SK-N-SH treated with all-trans-retinoic acid at 6 μM for 48 hours (cell line): Measurements from ENCODE around the gene FBXO38.

ENCODE experiments used
- ATAC-seq: fragments of 200-7000 bp; cut with Tn5 transposase; 3 replicates; pipeline ENCODE4 v1.9.1; 2020; ENCODE audit warnings: mild to moderate bottlenecking, moderate library complexity
- ARNTL ChIP-seq: fragments of 450-650 bp; formaldehyde crosslinking; IDR thresholded peaks from 2 replicates; pipeline ENCODE4 v1.5.0; 2020; ENCODE audit warnings: low read depth, mild to moderate bottlenecking, moderate library complexity, borderline replicate concordance
- BACH2 ChIP-seq: fragments of 250-450 bp; sonication (Bioruptor Pico); IDR thresholded peaks from 2 replicates; pipeline ENCODE4 v1.9.0; 2021; ENCODE audit warnings: mild to moderate bottlenecking, borderline replicate concordance
- CSDC2 ChIP-seq: fragments of 250-450 bp; sonication (Bioruptor Pico); IDR thresholded peaks from 2 replicates; pipeline ENCODE4 v1.5.0; 2020; ENCODE audit warnings: mild to moderate bottlenecking, moderate library complexity
- ESRRG ChIP-seq: fragments of 250-450 bp; sonication (Bioruptor Pico); IDR thresholded peaks from 2 replicates; pipeline ENCODE4 v1.6.1; 2021; ENCODE audit warnings: mild to moderate bottlenecking
- GLIS3 ChIP-seq: fragments of 250-450 bp; sonication (Bioruptor Pico); IDR thresholded peaks from 2 replicates; pipeline ENCODE4 v1.5.0; 2020; ENCODE audit warnings: mild to moderate bottlenecking, moderate library complexity
- ISL1 ChIP-seq: fragments of 250-450 bp; sonication (Bioruptor Pico); IDR thresholded peaks from 2 replicates; pipeline ENCODE4 v2.1.2; 2022; ENCODE audit warnings: mild to moderate bottlenecking, moderate library complexity
- OSR1 ChIP-seq: fragments of 250-450 bp; sonication (Bioruptor Pico); IDR thresholded peaks from 2 replicates; pipeline ENCODE4 v1.8.0; 2022; ENCODE audit warnings: moderate library complexity, mild to moderate bottlenecking, inconsistent platforms
- PPARA ChIP-seq: fragments of 250-450 bp; sonication (Bioruptor Pico); IDR thresholded peaks from 2 replicates; pipeline ENCODE4 v1.5.0; 2020; ENCODE audit warnings: mild to moderate bottlenecking, borderline replicate concordance
- RARB ChIP-seq: fragments of 250-450 bp; sonication (Bioruptor Pico); IDR thresholded peaks from 2 replicates; pipeline ENCODE4 v1.8.0; 2021; ENCODE audit warnings: mild to moderate bottlenecking, moderate library complexity
- SNAI2 ChIP-seq: fragments of 250-450 bp; sonication (Bioruptor Pico); IDR thresholded peaks from 2 replicates; pipeline ENCODE4 v1.5.0; 2020; ENCODE audit warnings: mild to moderate bottlenecking, moderate library complexity
- TCF4 ChIP-seq: fragments of 250-450 bp; sonication (Bioruptor Pico); IDR thresholded peaks from 2 replicates; pipeline ENCODE4 v1.8.0; 2021; ENCODE audit warnings: mild to moderate bottlenecking, moderate library complexity, borderline replicate concordance
- TOX ChIP-seq: fragments of 250-450 bp; sonication (Bioruptor Pico); IDR thresholded peaks from 2 replicates; pipeline ENCODE4 v1.8.0; 2021; ENCODE audit warnings: mild to moderate bottlenecking, moderate library complexity, borderline replicate concordance
- ZC3H10 ChIP-seq: fragments of 250-450 bp; sonication (Bioruptor Pico); IDR thresholded peaks from 2 replicates; pipeline ENCODE4 v1.5.1; 2021; ENCODE audit warnings: mild to moderate bottlenecking, moderate library complexity
- ZFP30 ChIP-seq: fragments of 450-650 bp; formaldehyde crosslinking; IDR thresholded peaks from 2 replicates; pipeline ENCODE4 v1.5.0; 2022; ENCODE audit warnings: mild to moderate bottlenecking, moderate library complexity
- ZNF565 ChIP-seq: fragments of 450-650 bp; formaldehyde crosslinking; conservative IDR thresholded peaks from 2 replicates; pipeline ENCODE4 v1.5.0; 2020; ENCODE audit warnings: low read depth, mild to moderate bottlenecking, moderate library complexity
- ZNF70 ChIP-seq: fragments of 450-650 bp; formaldehyde crosslinking; IDR thresholded peaks from 2 replicates; pipeline ENCODE4 v1.5.0; 2020; ENCODE audit warnings: mild to moderate bottlenecking, moderate library complexity
- ZNF8 ChIP-seq: fragments of 450-650 bp; formaldehyde crosslinking; IDR thresholded peaks from 2 replicates; pipeline ENCODE4 v1.5.0; 2020; ENCODE audit warnings: mild to moderate bottlenecking, moderate library complexity
- TF ChIP-seq, protein P1 (sequence below): fragments of 250-450 bp; sonication (Bioruptor Pico); IDR thresholded peaks from 2 replicates; pipeline ENCODE4 v1.5.1; 2021; ENCODE audit warnings: mild to moderate bottlenecking, moderate library complexity
- TF ChIP-seq, protein P2 (sequence below): fragments of 250-450 bp; sonication (Bioruptor Pico); IDR thresholded peaks from 2 replicates; pipeline ENCODE4 v1.8.0; 2021; ENCODE audit warnings: low read depth, mild to moderate bottlenecking, moderate library complexity, borderline replicate concordance
- TF ChIP-seq, protein P3 (sequence below): fragments of 250-450 bp; sonication (Bioruptor Pico); IDR thresholded peaks from 2 replicates; pipeline ENCODE4 v1.5.1; 2020; ENCODE audit warnings: low read depth, mild to moderate bottlenecking, moderate library complexity
- TF ChIP-seq, protein P4 (sequence below): fragments of 250-450 bp; sonication (Bioruptor Pico); IDR thresholded peaks from 2 replicates; pipeline ENCODE4 v1.8.0; 2020; ENCODE audit warnings: mild to moderate bottlenecking, moderate library complexity, borderline replicate concordance

Gene FBXO38

DNA sequence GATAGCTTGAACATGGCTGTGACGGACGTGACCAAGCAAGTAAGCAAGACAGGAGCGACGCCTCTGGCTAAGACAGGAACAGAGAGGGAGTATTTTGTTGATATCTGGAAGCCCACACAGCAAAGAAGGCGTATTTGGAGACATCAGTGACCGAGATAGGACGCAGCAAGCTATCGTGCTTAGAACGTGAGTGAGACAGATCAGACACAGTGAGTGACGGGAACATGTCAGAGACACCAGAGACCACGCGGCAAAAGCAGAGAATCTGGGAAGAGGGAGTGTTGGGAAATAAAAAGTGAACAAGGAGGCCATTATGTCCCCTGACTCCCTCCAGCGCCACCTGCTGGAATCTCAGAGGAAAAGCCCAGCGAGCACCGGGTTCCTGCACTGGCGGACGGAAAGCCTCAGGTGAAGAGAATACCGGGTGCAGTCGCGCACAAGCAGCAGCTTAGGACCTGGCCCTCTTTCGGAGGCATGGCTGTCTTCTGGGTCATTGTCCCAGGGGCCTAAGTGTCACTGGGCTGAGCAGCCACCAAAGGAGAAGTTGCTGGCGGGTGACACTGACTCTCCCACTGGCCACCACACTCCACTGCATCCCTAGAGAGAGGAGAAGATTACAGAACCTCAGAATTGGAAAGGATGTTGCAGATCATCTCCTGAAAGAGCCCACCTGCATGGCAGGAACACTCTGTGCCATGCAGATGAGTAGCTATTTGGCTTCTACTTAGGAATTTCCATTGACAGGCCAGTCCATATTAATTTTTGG, 99.1 kb downstream of the FBXO38 start:
- TF ChIP-seq RARB (no peak), ZFP30 (CRISPR knock-in tag) (no peak), PPARA (CRISPR knock-in tag) (no peak)
- TF ChIP-seq, protein P1, sequence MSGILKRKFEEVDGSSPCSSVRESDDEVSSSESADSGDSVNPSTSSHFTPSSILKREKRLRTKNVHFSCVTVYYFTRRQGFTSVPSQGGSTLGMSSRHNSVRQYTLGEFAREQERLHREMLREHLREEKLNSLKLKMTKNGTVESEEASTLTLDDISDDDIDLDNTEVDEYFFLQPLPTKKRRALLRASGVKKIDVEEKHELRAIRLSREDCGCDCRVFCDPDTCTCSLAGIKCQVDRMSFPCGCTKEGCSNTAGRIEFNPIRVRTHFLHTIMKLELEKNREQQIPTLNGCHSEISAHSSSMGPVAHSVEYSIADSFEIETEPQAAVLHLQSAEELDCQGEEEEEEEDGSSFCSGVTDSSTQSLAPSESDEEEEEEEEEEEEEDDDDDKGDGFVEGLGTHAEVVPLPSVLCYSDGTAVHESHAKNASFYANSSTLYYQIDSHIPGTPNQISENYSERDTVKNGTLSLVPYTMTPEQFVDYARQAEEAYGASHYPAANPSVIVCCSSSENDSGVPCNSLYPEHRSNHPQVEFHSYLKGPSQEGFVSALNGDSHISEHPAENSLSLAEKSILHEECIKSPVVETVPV (CRISPR knock-in tag): no peak
- TF ChIP-seq, protein P2, sequence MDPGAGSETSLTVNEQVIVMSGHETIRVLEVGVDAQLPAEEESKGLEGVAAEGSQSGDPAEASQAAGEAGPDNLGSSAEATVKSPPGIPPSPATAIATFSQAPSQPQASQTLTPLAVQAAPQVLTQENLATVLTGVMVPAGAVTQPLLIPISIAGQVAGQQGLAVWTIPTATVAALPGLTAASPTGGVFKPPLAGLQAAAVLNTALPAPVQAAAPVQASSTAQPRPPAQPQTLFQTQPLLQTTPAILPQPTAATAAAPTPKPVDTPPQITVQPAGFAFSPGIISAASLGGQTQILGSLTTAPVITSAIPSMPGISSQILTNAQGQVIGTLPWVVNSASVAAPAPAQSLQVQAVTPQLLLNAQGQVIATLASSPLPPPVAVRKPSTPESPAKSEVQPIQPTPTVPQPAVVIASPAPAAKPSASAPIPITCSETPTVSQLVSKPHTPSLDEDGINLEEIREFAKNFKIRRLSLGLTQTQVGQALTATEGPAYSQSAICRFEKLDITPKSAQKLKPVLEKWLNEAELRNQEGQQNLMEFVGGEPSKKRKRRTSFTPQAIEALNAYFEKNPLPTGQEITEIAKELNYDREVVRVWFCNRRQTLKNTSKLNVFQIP (CRISPR knock-in tag): no peak
- ATAC-seq: peak; percentile 71

DNA sequence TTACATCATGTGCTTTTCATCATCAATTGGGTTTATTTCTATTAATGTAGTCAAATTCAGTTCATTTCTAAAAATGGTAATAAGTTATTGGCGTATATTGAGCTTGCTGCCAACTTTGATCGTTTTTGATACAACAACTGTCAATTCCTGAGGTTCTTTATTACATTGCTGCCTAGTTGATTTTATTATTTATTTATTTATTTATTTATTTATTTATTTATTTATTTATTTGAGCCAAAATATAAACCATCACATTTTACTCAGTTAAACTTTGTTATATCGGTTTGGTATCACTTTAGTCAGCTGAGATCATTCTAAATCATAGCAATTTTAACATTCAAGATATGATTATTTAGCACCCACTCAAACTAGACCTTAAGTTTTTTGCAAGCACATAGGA, 100.0 kb downstream of the FBXO38 start:
- TF ChIP-seq, protein P2 (CRISPR knock-in tag): no peak
- no peak for TF ChIP-seq ZC3H10 (CRISPR knock-in tag)
- no peak for TF ChIP-seq PPARA (CRISPR knock-in tag)
- no peak for TF ChIP-seq TOX (CRISPR knock-in tag)
- ATAC-seq: no peak

DNA sequence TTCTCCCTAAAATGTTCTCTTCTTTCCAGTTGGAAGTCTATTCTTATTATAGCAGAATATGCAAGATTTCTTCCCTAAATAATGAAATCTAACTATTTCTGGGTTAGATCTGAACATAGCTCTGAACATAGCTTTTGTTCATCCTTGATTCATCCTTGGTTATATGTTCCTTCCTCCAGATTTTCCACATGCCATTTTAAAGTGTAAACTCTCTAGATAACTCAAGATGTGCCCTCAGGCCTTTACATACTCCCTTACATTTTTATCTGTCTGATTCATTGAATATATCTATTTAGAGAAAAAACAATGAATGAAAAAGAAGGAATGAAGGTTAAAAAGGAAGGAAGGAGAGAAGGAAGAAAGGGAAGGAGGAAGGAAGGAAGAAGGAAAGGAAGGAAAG, 100.9 kb downstream of the FBXO38 start:
- ATAC-seq: no peak
- TF ChIP-seq ZNF8 (CRISPR knock-in tag): no peak
- TF ChIP-seq, protein P3, sequence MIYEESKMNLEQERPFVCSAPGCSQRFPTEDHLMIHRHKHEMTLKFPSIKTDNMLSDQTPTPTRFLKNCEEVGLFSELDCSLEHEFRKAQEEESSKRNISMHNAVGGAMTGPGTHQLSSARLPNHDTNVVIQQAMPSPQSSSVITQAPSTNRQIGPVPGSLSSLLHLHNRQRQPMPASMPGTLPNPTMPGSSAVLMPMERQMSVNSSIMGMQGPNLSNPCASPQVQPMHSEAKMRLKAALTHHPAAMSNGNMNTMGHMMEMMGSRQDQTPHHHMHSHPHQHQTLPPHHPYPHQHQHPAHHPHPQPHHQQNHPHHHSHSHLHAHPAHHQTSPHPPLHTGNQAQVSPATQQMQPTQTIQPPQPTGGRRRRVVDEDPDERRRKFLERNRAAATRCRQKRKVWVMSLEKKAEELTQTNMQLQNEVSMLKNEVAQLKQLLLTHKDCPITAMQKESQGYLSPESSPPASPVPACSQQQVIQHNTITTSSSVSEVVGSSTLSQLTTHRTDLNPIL (CRISPR knock-in tag): no peak
- no peak for TF ChIP-seq TCF4
- TF ChIP-seq, protein P2 (CRISPR knock-in tag): no peak
- no peak for TF ChIP-seq ESRRG
- TF ChIP-seq, protein P1 (CRISPR knock-in tag): no peak
- TF ChIP-seq OSR1: no peak
- TF ChIP-seq TOX (CRISPR knock-in tag): no peak
- TF ChIP-seq ZNF565: no peak
- no peak for TF ChIP-seq ISL1 (CRISPR knock-in tag)
- no peak for TF ChIP-seq BACH2
- no peak for TF ChIP-seq CSDC2 (CRISPR knock-in tag)
- TF ChIP-seq GLIS3: no peak
- TF ChIP-seq, protein P4, sequence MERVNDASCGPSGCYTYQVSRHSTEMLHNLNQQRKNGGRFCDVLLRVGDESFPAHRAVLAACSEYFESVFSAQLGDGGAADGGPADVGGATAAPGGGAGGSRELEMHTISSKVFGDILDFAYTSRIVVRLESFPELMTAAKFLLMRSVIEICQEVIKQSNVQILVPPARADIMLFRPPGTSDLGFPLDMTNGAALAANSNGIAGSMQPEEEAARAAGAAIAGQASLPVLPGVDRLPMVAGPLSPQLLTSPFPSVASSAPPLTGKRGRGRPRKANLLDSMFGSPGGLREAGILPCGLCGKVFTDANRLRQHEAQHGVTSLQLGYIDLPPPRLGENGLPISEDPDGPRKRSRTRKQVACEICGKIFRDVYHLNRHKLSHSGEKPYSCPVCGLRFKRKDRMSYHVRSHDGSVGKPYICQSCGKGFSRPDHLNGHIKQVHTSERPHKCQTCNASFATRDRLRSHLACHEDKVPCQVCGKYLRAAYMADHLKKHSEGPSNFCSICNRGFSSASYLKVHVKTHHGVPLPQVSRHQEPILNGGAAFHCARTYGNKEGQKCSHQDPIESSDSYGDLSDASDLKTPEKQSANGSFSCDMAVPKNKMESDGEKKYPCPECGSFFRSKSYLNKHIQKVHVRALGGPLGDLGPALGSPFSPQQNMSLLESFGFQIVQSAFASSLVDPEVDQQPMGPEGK (CRISPR knock-in tag): no peak
- no peak for TF ChIP-seq ARNTL (CRISPR knock-in tag)
- TF ChIP-seq ZNF70: no peak
- TF ChIP-seq SNAI2 (CRISPR knock-in tag): no peak
- no peak for TF ChIP-seq ZC3H10 (CRISPR knock-in tag)
- TF ChIP-seq ZFP30 (CRISPR knock-in tag): no peak
- TF ChIP-seq, all 23 proteins: peak for 0
